Superior temporal gyrus (tissue), 1 donor: Measurements from ENCODE around the gene EGR1.

ENCODE experiments used
- DNase-seq: peaks from one replicate; pipeline ENCODE4 v3.0.0-alpha.2; 2016; ENCODE audit errors: extremely low spot score

Gene EGR1

GRCh38 chr5:138453590-138453989 lies 11.7 kb upstream of the EGR1 start:
- no peak for DNase-seq

GRCh38 chr5:138454121-138454520 lies 11.2 kb upstream of the EGR1 start:
- no peak for DNase-seq

- DNase-seq, result peak; percentile 71
Measured at GRCh38 chr5:138455232-138455930, 9.9 kb upstream of the EGR1 start.

- DNase-seq, result peak; percentile 18
Measured at GRCh38 chr5:138457531-138458275, 7.6 kb upstream of the EGR1 start.

GRCh38 chr5:138458384-138458783 lies 6.9 kb upstream of the EGR1 start:
- DNase-seq, result no peak

DNA sequence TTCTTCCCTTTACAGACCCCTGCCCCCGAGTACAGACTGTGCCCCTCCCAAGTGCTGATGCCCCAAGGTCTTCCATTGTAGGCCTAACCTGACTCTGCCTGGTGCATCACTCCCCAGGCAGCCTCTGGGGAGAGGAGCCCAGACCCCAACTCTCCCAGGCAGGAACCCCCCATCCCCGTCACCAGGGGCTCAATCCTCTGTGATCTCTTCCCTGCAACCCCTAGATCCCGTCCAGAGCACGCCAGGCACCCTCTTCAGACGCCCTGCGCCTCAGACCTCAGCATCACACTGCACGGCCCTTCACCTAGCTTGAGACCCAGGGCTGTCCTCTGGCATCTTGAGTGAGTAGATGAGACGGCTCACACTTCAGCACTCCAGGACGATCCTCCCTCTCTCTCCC lies 6.4 kb upstream of the EGR1 start:
- no peak for DNase-seq

GRCh38 chr5:138459311-138459933 lies 5.9 kb upstream of the EGR1 start:
- no peak for DNase-seq

DNA sequence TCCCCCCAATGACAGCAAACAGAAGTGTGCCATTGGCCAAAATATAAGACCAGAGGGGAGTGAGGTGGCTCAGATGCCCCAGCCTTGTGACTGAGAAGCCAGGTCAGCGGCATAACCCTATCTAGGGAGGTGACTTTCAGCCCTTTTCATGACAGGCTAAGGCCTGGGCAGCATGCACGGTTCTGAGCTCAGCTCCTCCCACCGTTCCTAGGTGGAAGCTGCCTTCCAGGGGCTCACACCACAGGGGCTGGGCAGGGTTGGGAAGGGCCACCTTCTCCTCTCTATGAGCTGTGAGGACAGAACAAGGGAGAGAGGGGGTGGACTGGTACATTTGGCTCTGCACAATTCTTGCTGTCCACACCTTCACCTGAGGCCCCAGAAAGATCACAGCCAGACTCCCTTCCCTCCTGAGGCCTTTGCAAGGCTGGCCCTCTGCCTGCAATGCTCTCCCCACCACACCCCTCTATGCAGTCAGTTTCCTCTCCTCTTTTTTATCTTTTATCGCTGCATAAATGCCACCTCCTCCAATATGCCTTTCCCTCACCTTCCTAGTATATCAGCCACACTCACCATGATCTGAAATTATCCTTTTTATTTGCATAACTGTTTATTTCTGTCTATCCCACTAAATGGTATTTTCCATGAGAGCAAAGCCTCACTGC lies 5.1 kb upstream of the EGR1 start:
- peak; percentile 12 for DNase-seq

DNA sequence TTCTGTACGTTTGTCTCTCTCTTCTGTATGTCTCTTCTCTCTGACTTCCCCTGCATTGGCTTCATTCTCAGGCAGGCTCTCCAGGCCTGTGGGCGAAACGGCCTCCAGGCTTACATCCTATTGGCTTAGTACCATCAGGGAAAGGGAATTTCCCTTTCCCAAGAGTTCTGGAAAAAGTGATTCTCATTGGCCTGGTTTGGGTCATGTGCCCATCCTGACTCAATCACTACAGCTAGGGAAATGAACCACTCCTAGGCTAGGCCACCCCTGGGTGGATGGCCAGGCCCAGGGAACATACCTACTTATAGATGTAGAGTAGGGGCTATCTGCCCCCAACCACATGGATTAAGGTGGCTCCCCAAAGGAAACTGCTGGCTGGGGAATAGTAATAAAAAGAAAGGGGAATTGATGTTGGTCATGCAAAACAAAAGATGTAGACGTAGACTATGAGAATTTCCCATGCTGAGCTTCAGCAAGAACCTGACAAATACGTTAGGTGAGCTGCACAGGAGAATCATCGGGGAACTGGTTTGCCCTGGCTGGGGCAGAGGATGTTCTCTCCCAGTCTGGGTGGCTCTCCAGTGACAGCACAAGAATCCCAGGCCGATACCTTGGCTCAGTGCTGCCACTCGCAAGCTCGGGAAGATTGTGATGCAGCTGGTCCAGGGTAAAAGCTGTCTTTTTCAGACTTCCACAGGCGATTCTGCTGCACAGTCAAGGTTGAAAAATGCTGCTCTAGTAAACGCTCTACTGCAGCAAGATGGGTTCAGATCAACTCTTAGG lies 3.7 kb upstream of the EGR1 start:
- peak; percentile 45 for DNase-seq

- DNase-seq, result no peak
Measured at GRCh38 chr5:138463419-138464007, 1.8 kb upstream of the EGR1 start.

GRCh38 chr5:138464008-138464387 lies 1.3 kb upstream of the EGR1 start:
- peak; percentile 91 for DNase-seq

DNA sequence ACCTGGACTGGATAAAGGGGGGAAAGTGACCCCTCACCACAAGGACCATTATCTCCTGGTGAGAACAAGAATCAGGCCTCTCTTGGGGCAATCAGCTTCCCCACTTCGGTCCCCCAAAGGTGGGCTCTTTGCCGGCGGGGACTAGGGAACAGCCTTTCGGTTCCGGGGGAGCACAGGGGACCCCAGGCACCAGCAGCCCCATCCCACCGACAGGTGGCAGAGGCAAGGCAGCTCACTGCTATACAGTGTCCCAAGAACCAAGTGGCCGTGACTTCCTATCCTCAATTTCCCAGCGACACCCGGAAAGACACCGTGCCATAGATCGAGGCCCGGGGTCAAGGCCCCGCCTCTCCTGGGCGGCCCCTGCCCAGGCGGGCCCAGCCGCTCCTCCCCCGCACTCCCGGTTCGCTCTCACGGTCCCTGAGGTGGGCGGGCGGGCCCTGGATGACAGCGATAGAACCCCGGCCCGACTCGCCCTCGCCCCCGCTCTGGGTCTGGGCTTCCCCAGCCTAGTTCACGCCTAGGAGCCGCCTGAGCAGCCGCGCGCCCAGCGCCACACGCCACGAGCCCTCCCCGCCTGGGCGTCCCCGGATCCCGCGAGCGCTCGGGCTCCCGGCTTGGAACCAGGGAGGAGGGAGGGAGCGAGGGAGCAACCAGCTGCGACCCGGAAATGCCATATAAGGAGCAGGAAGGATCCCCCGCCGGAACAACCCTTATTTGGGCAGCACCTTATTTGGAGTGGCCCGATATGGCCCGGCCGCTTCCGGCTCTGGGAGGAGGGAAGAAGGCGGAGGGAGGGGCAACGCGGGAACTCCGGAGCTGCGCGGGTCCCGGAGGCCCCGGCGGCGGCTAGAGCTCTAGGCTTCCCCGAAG lies 655 bp upstream of the EGR1 start:
- peak; percentile 100 for DNase-seq

DNA sequence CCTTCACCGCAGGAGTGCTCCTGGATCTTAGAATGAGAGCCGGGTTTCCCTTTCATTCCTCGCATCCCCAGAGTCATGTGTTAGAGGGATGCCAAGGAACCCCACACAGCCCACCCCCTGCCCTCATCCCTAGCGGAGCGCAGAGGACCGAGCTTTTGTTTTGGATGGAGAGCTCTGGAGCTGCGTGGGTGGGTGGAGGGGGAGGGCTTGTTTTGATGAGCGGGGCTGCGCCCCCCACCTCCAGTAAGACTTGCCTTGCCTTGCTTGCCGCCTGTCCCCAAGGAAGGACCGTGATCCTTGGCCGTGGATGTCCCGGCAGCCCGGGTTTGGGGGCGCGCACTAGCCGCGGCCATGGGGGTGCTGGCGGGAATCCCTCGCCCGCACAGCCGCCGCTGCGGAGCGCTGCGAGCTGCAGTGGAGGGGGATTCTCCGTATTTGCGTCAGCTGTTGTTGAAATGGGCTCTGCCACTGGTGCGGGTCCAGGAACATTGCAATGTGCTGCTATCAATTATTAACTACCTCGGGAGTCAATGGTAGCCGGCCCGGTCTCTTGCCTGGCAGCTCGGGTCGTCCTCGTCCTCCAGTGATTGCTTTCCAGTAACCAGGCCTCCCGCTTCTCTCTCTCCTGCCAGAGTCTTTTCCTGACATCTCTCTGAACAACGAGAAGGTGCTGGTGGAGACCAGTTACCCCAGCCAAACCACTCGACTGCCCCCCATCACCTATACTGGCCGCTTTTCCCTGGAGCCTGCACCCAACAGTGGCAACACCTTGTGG lies 1.0 kb downstream of the EGR1 start:
- peak; percentile 14 for DNase-seq

DNA sequence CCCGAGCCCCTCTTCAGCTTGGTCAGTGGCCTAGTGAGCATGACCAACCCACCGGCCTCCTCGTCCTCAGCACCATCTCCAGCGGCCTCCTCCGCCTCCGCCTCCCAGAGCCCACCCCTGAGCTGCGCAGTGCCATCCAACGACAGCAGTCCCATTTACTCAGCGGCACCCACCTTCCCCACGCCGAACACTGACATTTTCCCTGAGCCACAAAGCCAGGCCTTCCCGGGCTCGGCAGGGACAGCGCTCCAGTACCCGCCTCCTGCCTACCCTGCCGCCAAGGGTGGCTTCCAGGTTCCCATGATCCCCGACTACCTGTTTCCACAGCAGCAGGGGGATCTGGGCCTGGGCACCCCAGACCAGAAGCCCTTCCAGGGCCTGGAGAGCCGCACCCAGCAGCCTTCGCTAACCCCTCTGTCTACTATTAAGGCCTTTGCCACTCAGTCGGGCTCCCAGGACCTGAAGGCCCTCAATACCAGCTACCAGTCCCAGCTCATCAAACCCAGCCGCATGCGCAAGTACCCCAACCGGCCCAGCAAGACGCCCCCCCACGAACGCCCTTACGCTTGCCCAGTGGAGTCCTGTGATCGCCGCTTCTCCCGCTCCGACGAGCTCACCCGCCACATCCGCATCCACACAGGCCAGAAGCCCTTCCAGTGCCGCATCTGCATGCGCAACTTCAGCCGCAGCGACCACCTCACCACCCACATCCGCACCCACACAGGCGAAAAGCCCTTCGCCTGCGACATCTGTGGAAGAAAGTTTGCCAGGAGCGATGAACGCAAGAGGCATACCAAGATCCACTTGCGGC lies 1.8 kb downstream of the EGR1 start:
- no peak for DNase-seq

DNA sequence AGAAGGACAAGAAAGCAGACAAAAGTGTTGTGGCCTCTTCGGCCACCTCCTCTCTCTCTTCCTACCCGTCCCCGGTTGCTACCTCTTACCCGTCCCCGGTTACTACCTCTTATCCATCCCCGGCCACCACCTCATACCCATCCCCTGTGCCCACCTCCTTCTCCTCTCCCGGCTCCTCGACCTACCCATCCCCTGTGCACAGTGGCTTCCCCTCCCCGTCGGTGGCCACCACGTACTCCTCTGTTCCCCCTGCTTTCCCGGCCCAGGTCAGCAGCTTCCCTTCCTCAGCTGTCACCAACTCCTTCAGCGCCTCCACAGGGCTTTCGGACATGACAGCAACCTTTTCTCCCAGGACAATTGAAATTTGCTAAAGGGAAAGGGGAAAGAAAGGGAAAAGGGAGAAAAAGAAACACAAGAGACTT lies 2.4 kb downstream of the EGR1 start:
- no peak for DNase-seq

GRCh38 chr5:138468133-138468965 lies 3.1 kb downstream of the EGR1 start:
- peak; percentile 12 for DNase-seq

DNA sequence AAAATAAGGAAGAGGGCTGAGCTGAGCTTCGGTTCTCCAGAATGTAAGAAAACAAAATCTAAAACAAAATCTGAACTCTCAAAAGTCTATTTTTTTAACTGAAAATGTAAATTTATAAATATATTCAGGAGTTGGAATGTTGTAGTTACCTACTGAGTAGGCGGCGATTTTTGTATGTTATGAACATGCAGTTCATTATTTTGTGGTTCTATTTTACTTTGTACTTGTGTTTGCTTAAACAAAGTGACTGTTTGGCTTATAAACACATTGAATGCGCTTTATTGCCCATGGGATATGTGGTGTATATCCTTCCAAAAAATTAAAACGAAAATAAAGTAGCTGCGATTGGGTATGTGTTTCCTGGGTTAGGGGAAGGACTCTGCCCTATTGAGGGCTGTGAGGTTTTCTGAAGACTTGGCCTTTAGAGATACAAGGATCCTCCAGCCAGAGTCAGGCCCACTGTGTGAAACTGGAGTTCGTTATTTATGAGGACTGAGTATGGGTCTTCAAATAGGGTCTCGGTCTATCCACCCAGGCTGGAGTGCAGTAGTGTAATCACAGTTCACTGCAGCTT lies 3.8 kb downstream of the EGR1 start:
- DNase-seq, result no peak
